Ovary (tissue), 9 donors: ENCODE measurements around the gene SOX5. TPM values are rescaled to one million over a fixed set of nuclear protein-coding genes. Genes with fewer than 3 reads are reported as not detected.
"Not testable (repeated sequence)": the region's sequence is repeated elsewhere in the genome, so short reads cannot be mapped to it uniquely, and the experiment has no call there.

Experiments used
- DNase-seq, 5 donors: peaks; one replicate each; pipeline ENCODE4 v3.0.0-alpha.2; 2019 to 2020
- H3K27ac ChIP-seq, 2 donors: fragments of 200-600 bp; one replicate each; pipeline versions ENCODE4 v1.5.1 to v1.8.0; 2019 to 2022
- H3K27me3 ChIP-seq: fragments of 200-600 bp; one replicate; pipeline ENCODE4 v1.8.0; 2022
- H3K36me3 ChIP-seq: fragments of 200-600 bp; sonication (generic); one replicate; pipeline ENCODE4 v1.5.1; 2019
- H3K4me1 ChIP-seq: one replicate; pipeline ENCODE4 v1.8.1; 2013; ENCODE audit warnings: mild to moderate bottlenecking, moderate library complexity; ENCODE audit not compliant: insufficient read depth
- H3K4me3 ChIP-seq: fragments of 200-600 bp; sonication (generic); one replicate; pipeline ENCODE4 v1.5.1; 2017
- H3K9me3 ChIP-seq, 2 donors: fragments of 200-600 bp in 1 of 2; sonication (generic) in 1 of 2; one replicate each; pipeline versions ENCODE4 v1.5.1 to v1.8.1; 2013 to 2019; ENCODE audit warnings: mild to moderate bottlenecking in 1 of 2, moderate library complexity in 1 of 2
- CTCF ChIP-seq, 3 donors: fragments of 450-650 bp in 2 of 3; fragments of 200-600 bp in 1 of 3; IDR thresholded peaks; one replicate each; pipeline versions ENCODE4 v1.5.1 to v1.8.0; 2016 to 2022; ENCODE audit warnings: antibody characterized with exemption in 3 of 3, mild to moderate bottlenecking in 1 of 3
- EP300 ChIP-seq: sonication (generic); formaldehyde crosslinking; IDR thresholded peaks from one replicate; pipeline ENCODE4 v1.6.1; 2017; ENCODE audit warnings: antibody characterized with exemption
- POLR2A ChIP-seq: fragments of 450-650 bp; IDR thresholded peaks from one replicate; pipeline ENCODE4 v1.6.1; 2017; ENCODE audit warnings: antibody characterized with exemption, mild to moderate bottlenecking, moderate library complexity
- WGBS, 3 donors: extraction: QIAGEN DNeasy Blood & Tissue Kit in 1 of 3; methylation state at CpG; one replicate each; pipeline versions ENCODE4 v1.1.5 to v1.1.7; 2013 to 2017; 5-methylcytosine and 5-hydroxymethylcytosine counted together
- intact Hi-C, 4 donors: fragments of 100-400 bp; cut with DNase I; formaldehyde crosslinking; loops; one replicate each; pipeline versions ENCODE4 v1.11.0 to v1.15.1; 2022 to 2023
- polyA plus RNA-seq, 2 donors: library from polyadenylated mRNA; stranded (reverse); fragments of 200-250 nt in 1 of 2; fragments of 350-450 nt in 1 of 2; fragmentation: Illumina TruSeq in 1 of 2; extraction: RNeasy Lipid Tissue Mini Kit (QIAGEN cat#74804) in 1 of 2; gene quantifications; one replicate each; pipeline ENCODE4 v1.2.3, GENCODE V29; 2013 to 2014
- total RNA-seq, 7 donors: library from RNA; depleted of rRNA in 2 of 7; stranded (reverse); fragments of >200 nt in 2 of 7; fragmentation: NEBNext Ultra II Directional in 3 of 7; extraction: Animal tissue kit (Norgen Biotek cat#: 25700) in 3 of 7; gene quantifications; one replicate each; pipeline versions ENCODE4 v1.1.0 to v1.2.4, GENCODE V29; 2016 to 2023
- donor health status: DM: no; HTN: no; CAD: no; lungs with moderate emphysema.
- donor health status: DM: no; HTN: no; CAD: no.
- donor health status: Bipolar disorder and iron deficiency.
- donor health status: DM: yes; HTN: yes; CAD: no.
- donor health status: DM: no; HTN: no; CAD: no.
- donor health status: DM: yes; HTN: yes; CAD: no.

Gene SOX5
- total and polyA plus RNA-seq, 9 donors = 5.7 to 33.7 (median 21.4) TPM

- no peak for DNase-seq
- H3K9me3 ChIP-seq = no peaks in the 10 kb centered on the region
- no peak for TF ChIP-seq POLR2A
- no peak for TF ChIP-seq CTCF (IDR thresholded peaks at IDR 0.05)
- TF ChIP-seq EP300 = no peak
- H3K27ac ChIP-seq = no peak overlapping the region
- H3K27me3 ChIP-seq = no peaks in the 10 kb centered on the region
- no peak overlapping the region for H3K4me3 ChIP-seq
- intact Hi-C loops = no loop called here
- H3K4me1 ChIP-seq = no peaks in the 10 kb centered on the region
- H3K36me3 ChIP-seq = no peaks in the 10 kb centered on the region
Observed at GRCh38 chr12:23729359-23729758, 220.1 kb downstream of the SOX5 start.

DNA sequence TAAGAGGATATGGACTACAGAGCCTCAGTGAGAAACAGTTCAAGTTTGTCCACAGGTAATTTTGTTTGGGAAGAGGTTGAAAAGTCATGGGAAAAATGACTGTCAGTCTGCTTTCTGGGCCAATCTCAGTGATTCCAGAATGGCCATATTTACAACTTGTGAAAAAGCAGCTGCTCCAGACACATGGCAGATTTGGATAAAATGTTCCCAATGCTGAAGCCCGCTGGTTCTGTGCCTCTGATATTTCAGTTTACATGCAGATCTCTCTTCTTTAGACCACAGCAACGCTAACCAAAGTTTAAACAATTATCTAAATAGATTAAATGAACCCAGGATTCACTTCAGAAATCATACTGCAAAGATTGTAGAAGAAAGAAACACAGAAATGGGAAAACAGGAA lies 222.8 kb downstream of the SOX5 start:
- Histone ChIP-seq H3K4me3 (no peak overlapping the region), H3K9me3 (no peaks in the 10 kb centered on the region), H3K4me1 (no peaks in the 10 kb centered on the region), H3K27ac (no peak overlapping the region), H3K36me3 (no peaks in the 10 kb centered on the region), H3K27me3 (no peaks in the 10 kb centered on the region)
- intact Hi-C loops = no loop called here
- 17 to 48% (median 17%) methylated on average over 2 of the region's 2 CpGs for WGBS, 3 donors
- DNase-seq = no peak
- TF ChIP-seq EP300 (no peak), POLR2A (no peak), CTCF (IDR thresholded peaks at IDR 0.05) (no peak)

GRCh38 chr12:23722655-23723054 lies 226.8 kb downstream of the SOX5 start:
- H3K4me3 ChIP-seq = no peak overlapping the region
- intact Hi-C loops = no loop called here
- WGBS, 3 donors = 78 to 80% (median 79%) methylated on average over 7 of the region's 7 CpGs
- TF ChIP-seq CTCF (IDR thresholded peaks at IDR 0.05) (no peak), EP300 (no peak), POLR2A (no peak)
- H3K9me3 ChIP-seq = no peaks in the 10 kb centered on the region
- H3K27ac ChIP-seq = no peak overlapping the region
- no peak for DNase-seq
- H3K36me3 ChIP-seq = no peaks in the 10 kb centered on the region
- no peaks in the 10 kb centered on the region for H3K4me1 ChIP-seq
- no peaks in the 10 kb centered on the region for H3K27me3 ChIP-seq

DNA sequence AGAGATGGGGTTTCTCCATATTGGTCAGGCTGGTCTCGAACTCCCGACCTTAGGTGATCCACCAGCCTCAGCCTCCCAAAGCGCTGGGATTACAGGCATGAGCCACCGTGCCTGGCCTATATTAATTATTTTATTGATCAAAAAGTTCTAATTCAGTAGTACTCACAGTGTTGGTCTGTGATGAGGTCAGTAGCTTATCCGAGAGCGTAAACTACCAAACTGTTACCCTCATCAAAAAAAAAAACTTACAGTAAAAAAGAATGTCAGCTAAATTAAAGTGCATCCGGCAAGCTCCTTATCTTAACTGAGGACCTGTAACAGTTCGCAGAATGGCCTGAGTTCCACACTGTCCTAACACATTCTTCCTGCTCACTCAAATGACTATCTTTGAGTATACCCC lies 228.2 kb downstream of the SOX5 start:
- no peak for DNase-seq
- intact Hi-C loops = no loop called here
- Histone ChIP-seq H3K4me3 (no peak overlapping the region), H3K9me3 (no peaks in the 10 kb centered on the region), H3K27ac (no peak overlapping the region), H3K4me1 (no peaks in the 10 kb centered on the region), H3K36me3 (no peaks in the 10 kb centered on the region), H3K27me3 (no peaks in the 10 kb centered on the region)
- WGBS, 3 donors = 95 to 97% (median 96%) methylated on average over 6 to 8 of the region's 8 CpGs
- TF ChIP-seq EP300 = no peak

GRCh38 chr12:23719493-23719892 lies 230.0 kb downstream of the SOX5 start:
- H3K27ac ChIP-seq = no peak overlapping the region
- no peaks in the 10 kb centered on the region for H3K9me3 ChIP-seq
- H3K27me3 ChIP-seq = no peaks in the 10 kb centered on the region
- no peak for DNase-seq
- H3K4me1 ChIP-seq = no peaks in the 10 kb centered on the region
- no peak for TF ChIP-seq CTCF (IDR thresholded peaks at IDR 0.05)
- no peak for TF ChIP-seq EP300
- no peak for TF ChIP-seq POLR2A
- intact Hi-C loops = no loop called here
- H3K4me3 ChIP-seq = no peak overlapping the region
- no peaks in the 10 kb centered on the region for H3K36me3 ChIP-seq
- 99 to 100% (median 100%) methylated on average over 2 of the region's 2 CpGs for WGBS, 3 donors

DNA sequence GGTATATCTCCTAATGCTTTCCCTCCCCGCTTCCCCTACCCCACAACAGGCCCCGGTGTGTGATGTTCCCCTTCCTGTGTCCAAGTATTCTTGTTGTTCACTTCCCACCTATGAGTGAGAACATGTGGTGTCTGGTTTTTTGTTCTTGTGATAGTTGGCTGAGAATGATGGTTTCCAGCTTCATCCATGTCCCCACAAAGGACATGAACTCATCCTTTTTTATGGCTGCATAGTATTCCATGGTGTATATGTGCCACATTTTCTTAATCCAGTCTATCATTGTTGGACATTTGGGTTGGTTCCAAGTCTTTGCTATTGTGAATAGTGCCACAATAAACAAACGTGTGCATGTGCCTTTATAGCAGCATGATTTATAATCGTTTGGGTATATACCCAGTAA lies 239.1 kb downstream of the SOX5 start:
- WGBS, 3 donors = 95 to 99% (median 96%) methylated on average over 4 of the region's 4 CpGs
- H3K4me1 ChIP-seq, intact Hi-C loops, DNase-seq, H3K4me3 ChIP-seq, H3K36me3 ChIP-seq, H3K27ac ChIP-seq, H3K9me3 ChIP-seq, H3K27me3 ChIP-seq: not testable (repeated sequence)
